GDM1 (cell line): Measurements from ENCODE around the gene SLC6A17.

ENCODE experiments used
- DNase-seq: peaks from one replicate; lab custom pipeline; 2025; lab: John Stamatoyannopoulos, UW

SLC6A17 gene

DNA sequence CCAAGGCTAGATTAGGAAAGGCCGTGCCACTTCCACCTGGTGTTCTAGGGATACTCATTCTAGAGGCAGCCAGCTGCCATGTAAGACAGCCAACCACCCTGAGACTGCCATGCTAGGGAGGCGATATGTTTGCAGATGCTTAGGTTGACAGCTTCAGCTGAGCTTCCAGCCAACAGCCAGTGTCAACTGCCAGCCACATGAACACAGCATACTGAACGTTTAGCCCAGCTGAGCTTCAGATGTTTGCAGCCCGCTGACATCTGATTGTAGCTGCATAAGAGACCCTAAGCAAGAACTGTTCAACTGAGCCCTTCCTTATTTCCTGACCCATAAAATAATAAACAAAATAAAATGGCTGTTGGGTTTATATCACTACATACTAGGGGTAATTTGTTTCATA lies 54.9 kb downstream of the SLC6A17 start:
- DNase-seq: no peak

DNA sequence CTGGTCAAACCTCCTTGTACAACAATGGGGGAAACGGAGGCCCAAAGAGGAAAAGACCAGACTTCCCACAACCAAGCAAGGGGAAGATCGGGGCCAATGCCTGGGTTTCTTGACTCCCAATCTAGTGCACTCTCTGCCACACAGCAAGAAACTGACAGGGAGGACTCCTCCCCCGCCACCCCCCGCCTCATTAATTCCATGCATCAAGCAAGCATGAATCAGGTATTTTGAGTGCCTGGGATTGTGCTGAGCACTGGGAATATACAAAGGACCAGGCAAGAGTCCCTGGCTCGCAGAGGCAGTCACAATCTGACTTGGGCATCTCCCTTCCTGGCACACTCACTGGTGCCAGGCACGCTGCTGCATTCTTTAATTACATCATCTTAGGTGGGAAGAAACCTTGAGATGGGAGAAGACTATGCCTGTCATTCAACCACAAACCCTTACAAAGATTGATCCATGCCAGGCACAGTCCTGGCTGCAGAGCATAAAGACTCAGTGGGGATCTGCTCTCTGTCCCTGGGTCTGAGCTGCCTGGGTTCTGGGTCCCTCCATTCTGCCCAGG lies 55.4 kb downstream of the SLC6A17 start:
- no peak for DNase-seq

DNA sequence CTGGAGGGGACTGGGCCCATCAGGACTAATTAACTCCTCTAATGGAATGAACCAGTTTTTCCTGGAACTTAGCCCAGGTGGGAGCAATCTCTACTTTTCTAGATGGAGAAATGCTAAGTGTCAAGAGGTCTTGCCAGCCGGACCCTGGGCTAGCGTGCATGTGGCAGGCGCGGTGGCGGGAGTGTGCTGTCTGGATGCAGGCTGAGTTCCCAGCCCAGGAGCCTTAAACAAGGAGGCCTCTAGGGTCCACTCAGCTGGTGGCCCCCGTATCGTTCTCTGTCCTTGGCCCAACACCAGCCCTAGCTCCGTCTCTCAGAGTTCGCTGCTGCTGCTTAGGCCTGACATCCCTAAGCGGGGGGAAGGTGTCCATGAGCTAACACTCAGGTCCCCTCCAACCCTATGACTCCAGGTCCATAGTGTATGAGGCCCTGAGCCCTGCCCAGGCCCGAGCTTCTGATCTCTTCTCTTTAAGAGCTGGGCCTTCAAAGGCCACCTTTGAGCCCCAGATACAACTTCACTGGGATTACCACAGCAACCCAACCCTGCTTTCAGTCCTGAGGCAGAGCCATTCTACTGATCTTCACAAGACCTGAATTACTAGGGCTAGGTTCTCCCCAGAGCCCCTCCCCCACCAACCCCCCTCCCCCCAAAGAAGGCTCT lies 56.1 kb downstream of the SLC6A17 start:
- DNase-seq: no peak

DNA sequence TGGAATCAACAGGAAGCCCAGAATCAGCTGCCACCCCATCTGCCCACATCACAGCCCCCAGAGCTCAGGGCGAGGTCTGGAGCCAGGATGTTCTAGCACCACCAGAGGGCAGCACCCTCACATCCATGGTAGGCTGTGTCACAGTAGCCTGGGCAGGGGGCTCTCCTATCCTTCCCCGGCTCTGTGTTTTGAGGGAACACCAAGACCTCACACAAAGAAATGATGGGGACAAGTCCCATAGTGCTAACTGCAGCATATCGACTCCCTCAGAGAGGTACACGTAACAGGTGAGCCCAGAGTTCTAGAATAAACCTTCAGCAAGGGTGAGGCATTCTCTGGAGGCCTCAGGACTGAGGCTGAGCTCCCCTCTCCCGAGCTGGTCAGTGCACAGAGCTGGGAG lies 57.5 kb downstream of the SLC6A17 start:
- peak; percentile 37 for DNase-seq

DNA sequence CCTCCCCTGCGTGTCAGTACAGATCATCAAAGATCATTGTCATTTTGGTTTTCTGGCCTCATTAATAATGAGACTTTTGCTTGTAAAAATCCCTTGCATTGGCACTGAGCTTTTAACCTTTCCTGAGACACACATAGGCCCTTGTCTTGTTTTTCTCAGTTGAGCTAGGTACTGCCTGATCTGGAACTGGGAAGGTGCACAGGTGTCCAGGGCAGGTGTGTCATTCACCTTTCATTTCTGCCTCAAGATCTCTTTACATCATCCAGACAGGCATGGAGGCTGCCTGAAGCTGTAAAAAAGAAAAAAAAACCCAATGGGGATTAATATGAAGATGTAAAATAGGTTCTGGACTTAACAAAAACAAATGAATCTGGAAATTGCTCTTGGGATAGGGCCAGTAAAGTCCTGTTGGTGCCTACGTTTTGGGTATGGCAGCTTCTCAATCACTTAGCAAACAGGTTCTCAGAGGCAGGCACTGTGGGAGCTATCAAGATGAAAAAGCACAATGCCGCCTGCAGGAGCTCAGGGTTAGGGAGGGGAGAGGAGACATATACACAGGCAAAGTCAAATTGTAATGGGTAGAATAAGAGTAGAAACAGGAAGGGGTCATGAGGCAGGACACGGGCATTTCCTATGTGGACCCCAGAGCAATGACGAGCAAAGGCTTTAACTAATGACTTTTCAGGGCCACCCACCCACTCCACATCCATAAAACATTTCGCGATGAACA lies 58.8 kb downstream of the SLC6A17 start:
- DNase-seq: no peak

DNA sequence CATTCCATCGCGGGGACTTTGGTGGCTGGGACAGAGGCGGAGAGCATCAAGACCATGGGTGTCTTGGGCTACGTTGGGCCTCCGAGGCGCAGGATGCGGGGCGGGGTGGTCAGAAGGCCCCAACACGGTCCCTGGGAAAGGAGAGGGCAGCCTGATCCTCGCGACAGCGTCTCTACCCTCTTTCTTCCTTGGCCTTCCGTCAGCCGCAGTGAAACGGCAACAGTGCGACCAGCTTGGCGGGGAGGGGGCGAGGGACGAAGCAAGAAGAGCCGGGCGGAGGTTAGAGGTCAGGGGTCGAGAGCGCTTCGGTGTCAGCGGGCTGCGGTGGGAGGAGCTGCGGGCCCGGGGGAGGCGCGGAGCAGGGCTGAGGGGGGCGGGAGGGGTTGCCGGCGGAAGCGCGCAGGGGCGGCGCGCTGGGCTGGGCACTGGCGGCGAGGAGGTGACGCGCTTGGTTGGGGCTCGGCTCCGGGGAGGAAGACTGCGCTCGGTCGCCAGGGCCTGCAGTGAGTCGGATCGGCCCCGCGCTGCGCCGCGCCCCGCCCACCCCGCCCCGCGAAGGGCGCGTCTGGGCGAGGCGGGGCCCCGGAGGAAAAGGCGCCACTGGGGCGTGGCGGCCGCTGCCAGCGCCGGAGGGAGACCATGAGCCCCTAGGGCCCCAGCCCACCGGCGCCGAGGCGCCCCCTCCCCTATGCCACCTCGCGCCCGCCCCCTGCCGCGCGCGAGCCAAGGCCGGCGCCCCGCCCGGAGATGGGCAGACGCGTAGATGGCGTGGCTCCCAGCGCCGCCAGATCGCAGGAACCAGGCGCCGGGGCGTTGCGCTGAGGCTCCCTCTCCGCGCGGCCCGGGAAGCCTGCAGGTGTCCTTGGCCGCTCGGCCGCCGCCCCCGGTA lies 59.7 kb downstream of the SLC6A17 start, which contains the start of gene KCNC4:
Gene KCNC4, plus strand, starts transcription at position 600 of the 889 bp plus-strand sequence. CDS start 1,186 bp downstream, outside the sequence.
- peak; percentile 90 for DNase-seq

DNA sequence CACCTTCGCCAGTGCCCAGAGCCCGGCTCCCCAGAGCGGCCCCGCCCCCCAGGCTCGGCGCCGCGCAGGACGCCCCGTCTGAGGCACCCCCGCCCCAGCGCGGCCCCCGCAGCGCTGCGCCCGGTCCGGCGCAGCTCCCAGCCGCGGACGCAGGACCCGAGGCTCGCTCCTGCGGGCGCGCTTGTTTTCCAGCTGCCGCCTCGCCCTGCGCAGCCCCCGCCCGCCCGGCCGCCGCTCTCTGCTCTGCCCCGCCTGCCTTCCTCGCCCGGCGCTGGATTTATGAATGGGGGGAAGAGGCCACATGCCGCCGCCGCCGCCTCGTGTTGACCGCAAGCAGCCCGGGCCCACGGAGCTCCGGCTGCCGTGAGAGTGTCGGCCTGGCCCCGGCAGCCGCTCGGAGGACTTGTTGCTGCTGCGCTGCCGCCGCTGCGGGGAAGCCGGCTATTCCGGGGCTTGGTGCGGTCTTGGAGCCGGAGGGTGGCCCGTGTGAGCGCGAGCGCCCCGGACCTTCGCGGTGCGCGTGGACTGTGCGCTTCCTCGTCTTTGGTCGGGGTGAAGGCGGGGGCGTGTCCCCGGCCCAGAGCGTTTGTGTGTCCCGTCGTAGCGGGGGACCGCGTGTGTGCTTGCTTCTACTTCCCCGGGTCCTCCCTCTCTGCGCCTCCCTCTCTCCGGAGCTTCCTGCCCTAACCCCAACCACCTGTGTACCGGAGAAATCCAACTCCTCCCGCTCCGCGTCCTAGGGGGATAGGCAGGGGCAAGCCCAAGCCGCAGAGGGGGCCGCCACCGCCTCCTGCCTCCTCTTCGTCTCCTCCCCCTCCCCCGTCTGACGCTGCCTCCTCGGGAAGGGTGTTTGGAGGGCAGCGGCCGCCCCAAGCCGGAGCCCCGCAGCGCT lies 60.6 kb downstream of the SLC6A17 start:
- no peak for DNase-seq

DNA sequence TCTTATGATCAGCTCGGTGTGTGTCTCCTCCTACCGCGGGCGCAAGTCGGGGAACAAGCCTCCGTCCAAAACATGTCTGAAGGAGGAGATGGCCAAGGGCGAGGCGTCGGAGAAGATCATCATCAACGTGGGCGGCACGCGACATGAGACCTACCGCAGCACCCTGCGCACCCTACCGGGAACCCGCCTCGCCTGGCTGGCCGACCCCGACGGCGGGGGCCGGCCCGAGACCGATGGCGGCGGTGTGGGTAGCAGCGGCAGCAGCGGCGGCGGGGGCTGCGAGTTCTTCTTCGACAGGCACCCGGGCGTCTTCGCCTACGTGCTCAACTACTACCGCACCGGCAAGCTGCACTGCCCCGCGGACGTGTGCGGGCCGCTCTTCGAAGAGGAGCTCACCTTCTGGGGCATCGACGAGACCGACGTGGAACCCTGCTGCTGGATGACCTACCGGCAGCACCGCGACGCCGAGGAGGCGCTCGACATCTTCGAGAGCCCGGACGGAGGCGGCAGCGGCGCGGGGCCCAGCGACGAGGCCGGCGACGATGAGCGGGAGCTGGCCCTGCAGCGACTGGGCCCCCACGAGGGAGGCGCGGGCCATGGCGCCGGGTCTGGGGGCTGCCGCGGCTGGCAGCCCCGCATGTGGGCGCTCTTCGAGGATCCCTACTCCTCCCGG lies 61.3 kb downstream of the SLC6A17 start:
- DNase-seq: no peak

DNA sequence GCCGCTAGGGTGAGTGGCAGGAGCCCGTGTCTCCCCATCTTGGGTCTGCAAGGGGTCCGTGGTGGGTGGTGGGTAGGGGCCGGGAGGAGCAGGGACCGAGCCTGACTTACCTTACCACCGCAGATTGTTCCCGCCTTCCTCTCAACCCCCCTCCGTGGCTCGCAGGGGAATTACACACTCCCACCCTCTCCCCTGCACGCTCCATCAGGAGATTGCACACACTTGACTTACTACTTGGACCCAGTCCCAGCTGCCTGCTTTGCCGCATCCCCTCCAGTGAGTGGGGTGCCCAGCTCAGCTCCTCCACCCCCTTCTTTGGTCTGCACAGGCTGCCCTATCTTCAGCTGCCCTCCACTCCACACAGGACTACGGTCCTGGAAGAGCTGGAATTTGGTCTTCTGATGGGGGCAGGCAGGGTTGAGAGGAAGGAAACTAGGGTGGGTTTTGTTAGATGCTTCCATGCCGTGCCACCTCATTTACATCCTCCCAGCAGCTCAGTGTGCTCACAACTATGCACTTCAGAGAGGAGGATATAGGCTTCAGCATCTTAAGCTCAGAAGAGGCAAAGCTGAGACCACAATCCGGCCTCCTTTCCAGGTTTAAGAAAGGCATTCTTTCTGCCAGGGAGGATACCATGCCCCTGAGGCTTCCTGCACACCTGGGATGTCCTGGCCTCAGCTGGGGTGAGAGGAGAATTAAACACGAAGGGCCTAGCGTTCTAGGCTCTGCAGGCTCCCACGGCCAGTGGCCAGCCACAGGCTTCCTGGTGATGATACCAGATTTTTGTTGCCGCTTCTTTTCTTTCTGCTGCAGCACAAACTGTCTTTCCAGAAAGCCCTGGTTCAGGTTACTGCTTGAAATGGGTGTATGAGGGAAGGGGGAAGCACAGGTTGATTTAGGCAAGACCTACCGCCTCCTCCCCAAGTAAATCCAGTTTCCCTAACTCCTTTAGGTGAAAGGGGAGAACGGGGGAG lies 62.2 kb downstream of the SLC6A17 start:
- DNase-seq: no peak

DNA sequence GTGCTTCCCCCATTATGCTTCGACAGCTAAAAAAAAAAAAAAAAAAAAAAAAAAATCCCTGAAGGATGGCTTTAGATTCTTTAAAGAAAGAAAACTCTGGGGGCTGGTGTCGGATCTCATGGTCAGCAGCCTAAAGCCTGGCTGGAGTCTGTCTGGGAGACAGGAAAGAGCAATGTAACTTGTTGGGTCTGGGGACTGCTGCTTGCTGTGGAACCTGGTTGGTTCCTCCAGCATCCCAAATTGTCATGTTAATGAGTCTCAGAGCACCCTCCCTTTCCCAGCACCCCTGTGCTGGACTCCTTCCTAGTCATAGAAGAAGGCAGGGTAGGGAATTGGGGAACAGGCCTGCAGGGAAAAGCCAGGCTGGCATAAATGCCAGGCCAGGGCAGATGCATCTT lies 62.8 kb downstream of the SLC6A17 start:
- DNase-seq: no peak

DNA sequence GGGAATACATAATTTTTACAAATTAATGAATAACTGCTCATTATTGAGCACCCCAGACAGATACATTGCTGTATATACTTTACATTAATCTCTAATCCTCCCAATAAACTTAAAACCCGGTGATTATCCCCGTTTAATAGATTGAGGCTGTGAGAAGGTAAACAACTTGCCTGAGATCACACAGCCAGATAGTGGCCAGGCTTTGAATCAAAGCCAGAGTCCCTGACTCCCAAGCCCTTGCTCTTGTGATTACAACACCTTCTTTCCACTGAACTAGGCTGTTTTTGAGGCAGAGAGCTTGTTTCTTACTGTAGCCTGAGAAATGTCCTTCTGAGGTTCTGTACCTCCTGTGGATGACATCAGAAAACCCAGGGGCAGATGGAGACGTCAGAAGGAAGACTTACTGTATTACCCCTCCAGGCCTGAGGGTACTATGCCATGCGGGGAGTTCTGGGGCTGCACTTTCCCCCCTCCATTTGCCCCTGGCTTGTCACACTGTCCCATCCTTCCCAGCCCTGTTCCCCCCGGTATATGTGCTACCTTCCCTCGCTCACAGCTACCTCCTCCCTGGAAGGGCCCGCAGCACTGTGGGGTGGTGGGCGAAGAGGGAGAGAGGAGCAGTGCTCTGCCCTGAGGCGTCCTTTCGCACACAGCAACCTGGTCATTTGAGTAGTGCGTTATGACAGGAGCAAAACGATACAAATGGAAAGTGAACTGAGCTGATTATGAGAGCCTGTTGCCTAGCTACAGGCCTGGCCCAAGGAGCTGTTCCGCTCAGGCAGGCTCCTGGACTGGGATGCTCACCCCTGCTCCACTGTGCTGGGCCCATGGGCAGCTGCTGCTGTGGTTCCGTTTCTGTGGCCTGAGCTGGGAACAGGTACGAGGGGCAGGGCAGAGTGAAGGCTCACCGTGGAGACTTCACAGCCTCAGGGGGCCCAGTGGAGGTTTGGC lies 64.4 kb downstream of the SLC6A17 start:
- DNase-seq: no peak

DNA sequence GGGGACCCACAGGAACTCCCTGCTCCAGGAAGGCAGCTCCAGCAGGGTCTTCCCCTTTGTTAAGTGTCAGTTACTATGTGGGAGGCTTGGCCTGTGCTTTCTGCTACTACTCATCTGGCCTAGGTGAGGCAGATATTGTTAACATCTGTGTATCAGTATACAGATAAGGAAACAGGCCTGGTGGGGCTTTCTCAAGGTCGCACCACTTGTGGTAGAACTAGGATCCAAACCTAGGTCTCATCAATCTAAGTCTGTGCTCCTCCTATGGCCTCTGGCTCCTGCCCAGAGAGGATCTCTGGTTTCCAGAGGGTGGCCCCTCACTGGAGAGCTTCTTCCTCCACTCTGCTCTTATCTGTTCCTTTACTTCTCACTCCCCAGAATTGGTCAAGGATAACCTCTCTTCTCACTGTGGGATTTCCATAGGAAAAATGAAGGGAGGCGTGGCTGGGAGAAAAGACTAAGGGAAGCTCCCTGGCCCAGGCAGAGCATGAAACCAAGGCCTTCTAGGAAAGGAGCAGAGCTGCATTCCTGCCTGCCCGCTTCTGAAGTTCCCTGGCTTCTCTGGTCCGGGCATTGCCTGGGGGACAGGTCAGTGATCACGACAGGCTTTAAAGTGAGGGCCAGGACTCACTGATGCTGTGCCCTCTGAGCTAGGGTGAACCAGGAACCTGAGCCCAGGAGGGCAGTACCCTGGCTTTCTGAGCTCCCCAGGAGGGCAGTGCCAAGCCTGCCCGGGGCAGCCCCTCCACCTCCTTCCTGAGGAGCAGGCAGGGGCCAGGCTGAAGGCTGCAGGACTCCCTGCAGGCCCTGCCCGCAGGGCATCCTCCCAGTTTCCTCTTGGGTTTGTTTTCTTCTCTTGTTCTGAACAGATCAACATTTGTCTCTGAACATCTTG lies 65.6 kb downstream of the SLC6A17 start:
- no peak for DNase-seq

DNA sequence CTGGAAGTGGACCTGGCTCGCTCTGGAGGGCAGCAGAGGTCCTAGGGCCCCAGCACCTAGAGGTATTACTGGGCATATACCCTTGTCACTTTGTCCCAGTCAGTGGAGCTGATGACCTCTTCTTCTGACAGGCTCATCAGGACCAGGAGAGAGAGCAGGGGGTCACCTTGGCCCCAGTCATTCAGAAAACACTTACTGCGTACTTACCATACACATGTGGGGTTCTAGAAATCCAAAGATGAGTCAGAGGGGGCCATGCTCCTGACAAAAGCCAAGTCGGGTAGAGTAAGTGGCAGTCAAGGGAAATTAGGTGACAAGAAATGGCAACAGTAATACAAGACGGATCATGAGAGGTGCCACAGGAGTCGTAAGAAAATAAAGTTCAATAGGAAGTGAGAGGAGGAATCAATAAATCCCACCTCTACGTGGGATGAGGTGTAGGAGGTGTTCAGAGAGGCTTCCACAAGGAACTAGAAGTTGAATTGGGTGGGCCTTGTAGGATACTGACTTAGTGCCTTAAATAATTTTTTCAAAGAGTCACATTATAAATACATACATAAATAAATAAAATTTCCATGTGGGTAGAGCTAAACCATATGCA lies 66.7 kb downstream of the SLC6A17 start:
- DNase-seq: no peak

DNA sequence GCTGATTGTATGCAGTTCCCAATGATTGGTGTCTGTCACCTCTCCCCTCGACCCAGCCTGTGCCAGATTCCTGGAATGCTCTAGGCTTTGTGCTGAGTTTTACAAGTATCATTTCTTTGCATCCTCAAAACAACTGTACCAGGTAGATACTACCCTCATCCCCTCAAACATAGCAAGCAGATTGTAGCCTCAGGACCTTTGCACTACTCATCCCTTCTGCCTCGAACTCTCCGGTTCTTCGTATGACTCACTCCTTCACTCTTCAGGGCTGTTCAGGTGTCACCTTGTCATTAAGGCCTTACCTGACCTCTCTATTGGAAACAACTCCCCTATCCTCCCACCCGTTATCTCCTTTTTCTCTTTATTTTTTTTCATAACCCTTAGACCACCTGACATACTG lies 67.8 kb downstream of the SLC6A17 start:
- no peak for DNase-seq

DNA sequence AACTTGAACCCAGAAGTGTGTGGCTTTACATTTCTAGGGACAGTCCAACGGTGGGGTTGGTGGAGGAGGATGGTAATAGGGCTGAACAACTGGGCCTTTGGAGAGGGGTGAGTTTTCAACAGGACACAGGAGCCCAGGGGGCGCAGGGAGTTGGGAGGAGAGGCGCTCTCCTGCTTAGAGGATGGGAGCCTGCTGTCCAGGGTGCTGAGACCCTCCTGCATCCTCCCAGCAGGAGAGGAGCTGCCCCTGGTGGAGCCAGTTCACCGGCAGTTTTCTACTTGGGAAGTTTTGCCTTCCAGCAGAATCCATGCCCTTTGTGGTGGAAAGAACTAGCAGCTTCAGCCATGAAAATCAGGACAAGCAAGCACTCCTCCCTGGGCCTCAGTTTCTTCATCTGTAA lies 68.4 kb downstream of the SLC6A17 start:
- no peak for DNase-seq

DNA sequence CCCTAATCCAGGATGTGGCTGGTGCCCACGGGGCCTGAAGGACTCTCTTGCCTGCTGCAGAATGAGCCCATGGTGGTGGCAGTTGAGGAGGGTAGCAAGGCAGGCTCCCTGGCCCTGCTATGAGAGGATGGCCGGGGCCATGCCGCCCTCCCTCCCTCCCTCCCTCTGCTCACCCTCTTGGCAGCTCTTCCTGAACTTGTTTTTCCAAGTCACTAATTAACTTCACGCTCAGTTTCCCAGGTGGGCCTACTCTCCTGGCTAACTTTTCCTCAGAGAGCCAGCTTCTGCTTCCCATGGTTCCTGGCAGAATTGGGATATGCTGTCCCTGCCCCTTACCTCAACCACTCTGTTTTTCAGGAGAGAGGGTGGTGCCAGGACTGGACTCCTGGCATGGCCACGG lies 70.0 kb downstream of the SLC6A17 start:
- no peak for DNase-seq

DNA sequence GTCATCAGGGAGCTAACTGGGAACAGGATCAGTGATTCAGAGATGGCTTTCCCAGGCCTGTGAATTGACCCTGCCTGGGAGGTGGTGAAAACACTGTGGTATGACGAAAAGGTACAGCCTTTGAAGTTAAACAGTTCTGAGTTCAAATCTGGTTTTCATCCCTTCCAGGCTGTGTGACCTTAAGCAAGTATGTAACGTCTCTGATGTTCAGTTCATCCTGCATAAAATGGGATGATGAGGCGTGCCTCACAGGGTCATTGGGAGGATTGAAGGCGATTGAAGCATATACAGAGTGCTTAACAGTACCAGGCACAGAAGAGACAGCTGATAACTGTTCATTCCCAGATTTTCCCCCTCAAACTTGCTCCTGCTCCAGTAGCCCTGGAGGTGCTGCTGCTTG lies 70.8 kb downstream of the SLC6A17 start:
- DNase-seq: no peak
